GM18519 (cell line): ENCODE measurements around the gene SRCAP.

Experiments used
- ATAC-seq: cut with Tn5 transposase; IDR thresholded peaks from one replicate; pipeline ENCODE4 v1.9.1; 2021; ENCODE audit warnings: mild to moderate bottlenecking, moderate library complexity; ENCODE audit not compliant: unreplicated experiment, low FRiP score

SRCAP gene

DNA sequence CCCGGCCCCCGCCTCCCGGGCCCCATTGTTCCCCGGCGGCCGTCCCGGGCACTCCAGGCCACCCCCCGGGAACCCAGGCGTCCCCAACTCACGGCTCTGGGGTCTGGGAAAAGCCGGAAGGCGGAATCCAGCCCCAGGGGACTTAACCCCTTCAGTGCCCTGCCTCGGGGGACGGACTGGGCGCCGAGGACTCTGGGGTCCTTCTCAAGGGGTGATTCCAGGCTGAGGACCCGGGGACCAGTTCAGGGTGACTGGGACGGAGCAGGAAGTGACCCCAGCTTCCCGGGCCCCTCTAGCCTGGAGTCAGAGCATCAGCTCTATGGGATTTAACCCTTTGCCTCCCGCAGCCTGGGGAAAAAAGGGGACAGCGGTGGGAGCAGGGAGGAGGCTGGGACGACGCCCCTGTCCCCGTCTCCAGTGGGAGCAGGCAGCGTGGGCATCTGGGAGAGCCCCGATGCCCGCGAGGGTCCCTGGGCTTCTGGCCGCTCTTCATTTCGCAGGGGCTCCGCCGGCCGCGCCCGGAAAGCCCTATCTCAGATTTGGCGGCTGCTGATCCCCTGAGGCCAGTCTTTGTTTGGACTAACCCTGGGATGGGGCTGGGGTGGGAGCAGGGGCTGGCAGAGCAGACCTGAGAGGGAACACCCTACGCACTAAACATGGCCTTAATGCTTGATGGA lies 88.1 kb downstream of the SRCAP start, which contains the start of gene ZNF629:
Gene ZNF629, minus strand, starts transcription at position 270 of the 677 bp plus-strand sequence. CDS start 2,723 bp downstream, outside the sequence.
- no peak for ATAC-seq

DNA sequence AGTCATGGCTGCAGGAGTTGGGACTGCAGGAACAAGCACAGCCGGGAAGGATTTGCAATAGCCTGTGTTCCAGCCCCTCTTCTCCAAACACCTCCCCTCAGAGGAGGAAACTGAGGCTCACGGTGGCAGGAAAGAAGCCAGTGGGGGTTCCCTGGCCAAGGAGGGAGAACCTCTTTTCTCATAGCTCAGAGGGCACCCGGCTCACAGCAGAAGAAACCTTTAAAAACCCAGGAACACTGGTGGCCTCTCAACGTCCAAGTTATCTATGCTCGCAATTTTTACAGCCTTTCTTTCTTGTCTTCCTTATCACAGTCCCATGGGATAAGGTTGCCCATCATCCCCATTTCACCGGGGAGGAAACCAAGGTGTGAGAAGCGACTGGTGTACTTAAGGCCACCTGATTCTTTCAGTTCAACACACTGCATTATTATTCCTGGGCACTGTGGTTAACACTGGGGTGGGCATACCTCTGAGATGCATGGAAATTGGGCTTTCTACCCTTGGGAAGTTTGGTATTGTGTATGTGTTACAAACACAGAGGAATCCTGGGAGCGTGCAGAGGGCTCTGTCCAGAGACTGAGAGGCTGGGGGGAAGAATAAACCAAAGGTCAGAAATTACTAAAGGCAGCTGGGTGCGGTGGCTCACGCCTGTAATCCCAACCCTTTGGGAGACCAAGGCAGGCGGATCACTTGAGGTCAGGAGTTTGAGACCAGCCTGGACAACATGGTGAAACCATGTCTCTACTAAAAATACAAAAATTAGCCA lies 88.8 kb downstream of the SRCAP start:
- ATAC-seq, result no peak
